DND-41 (cell line): ENCODE measurements around the gene TTLL5.

Experiments used
- ATAC-seq: fragments of 200-7000 bp; cut with Tn5 transposase; 3 replicates; pipeline ENCODE4 v1.9.1; 2021; ENCODE audit warnings: low read depth; ENCODE audit not compliant: insufficient read depth
- DNase-seq: peaks from one replicate; pipeline ENCODE4 v3.0.0-alpha.2; 2020
- H2AFZ ChIP-seq: 2 replicates; pipeline ENCODE4 v1.6.0; 2012; ENCODE audit warnings: low read depth, low read length
- H3K27ac ChIP-seq: 2 replicates; pipeline ENCODE4 v1.5.1; 2012; ENCODE audit warnings: low read length, inconsistent platforms
- H3K27me3 ChIP-seq: fragments of 200-600 bp; sonication (generic); 2 replicates; pipeline ENCODE4 v1.6.0; 2012; ENCODE audit warnings: low read length, mild to moderate bottlenecking, inconsistent platforms; ENCODE audit not compliant: insufficient read depth, poor library complexity
- H3K36me3 ChIP-seq: 2 replicates; pipeline ENCODE4 v1.5.1; 2012; ENCODE audit warnings: low read length, inconsistent platforms; ENCODE audit not compliant: insufficient read depth
- H3K4me1 ChIP-seq: 2 replicates; pipeline ENCODE4 v1.5.1; 2012; ENCODE audit warnings: mild to moderate bottlenecking, low read length; ENCODE audit not compliant: insufficient read depth
- H3K4me2 ChIP-seq: 2 replicates; pipeline ENCODE4 v1.6.0; 2012; ENCODE audit warnings: mild to moderate bottlenecking, moderate library complexity, low read length, inconsistent platforms; ENCODE audit not compliant: insufficient read depth
- H3K4me3 ChIP-seq, 2 experiments: fragments of 200-600 bp in 1 of 2; shearing (Covaris generic) in 1 of 2; 2 replicates each; pipeline ENCODE4 v1.5.1; 2012 to 2016; ENCODE audit warnings: inconsistent platforms in 2 of 2, low read length in 2 of 2, mild to moderate bottlenecking in 2 of 2, low read depth in 1 of 2, moderate library complexity in 1 of 2
- H3K79me2 ChIP-seq: 2 replicates; pipeline ENCODE4 v1.6.0; 2012; ENCODE audit warnings: low read length, inconsistent platforms; ENCODE audit not compliant: insufficient read depth
- H3K9ac ChIP-seq: 2 replicates; pipeline ENCODE4 v1.6.0; 2012; ENCODE audit warnings: low read depth, mild to moderate bottlenecking, inconsistent platforms, low read length, moderate library complexity
- H3K9me3 ChIP-seq: 2 replicates; pipeline ENCODE4 v1.5.1; 2012; ENCODE audit warnings: low read length, moderate library complexity, mild to moderate bottlenecking, inconsistent platforms; ENCODE audit not compliant: insufficient read depth, severe bottlenecking
- H4K20me1 ChIP-seq: 2 replicates; pipeline ENCODE4 v1.6.0; 2012; ENCODE audit warnings: low read length; ENCODE audit not compliant: insufficient read depth
- EZH2 ChIP-seq: IDR thresholded peaks from 3 replicates; pipeline ENCODE4 v1.6.1; 2012; ENCODE audit warnings: borderline replicate concordance, low read depth, mild to moderate bottlenecking, moderate library complexity, low read length, inconsistent platforms; ENCODE audit not compliant: severe bottlenecking
- TF ChIP-seq, protein P1 (sequence below): IDR thresholded peaks from 2 replicates; pipeline ENCODE4 v1.5.1; 2012; ENCODE audit warnings: borderline replicate concordance, low read length, moderate library complexity, mild to moderate bottlenecking; ENCODE audit not compliant: poor library complexity, severe bottlenecking; ENCODE audit errors: extremely low read depth

TTLL5 gene

GRCh38 chr14:75658957-75659356, 2.1 kb upstream of the TTLL5 start:
- TF ChIP-seq, protein P1, sequence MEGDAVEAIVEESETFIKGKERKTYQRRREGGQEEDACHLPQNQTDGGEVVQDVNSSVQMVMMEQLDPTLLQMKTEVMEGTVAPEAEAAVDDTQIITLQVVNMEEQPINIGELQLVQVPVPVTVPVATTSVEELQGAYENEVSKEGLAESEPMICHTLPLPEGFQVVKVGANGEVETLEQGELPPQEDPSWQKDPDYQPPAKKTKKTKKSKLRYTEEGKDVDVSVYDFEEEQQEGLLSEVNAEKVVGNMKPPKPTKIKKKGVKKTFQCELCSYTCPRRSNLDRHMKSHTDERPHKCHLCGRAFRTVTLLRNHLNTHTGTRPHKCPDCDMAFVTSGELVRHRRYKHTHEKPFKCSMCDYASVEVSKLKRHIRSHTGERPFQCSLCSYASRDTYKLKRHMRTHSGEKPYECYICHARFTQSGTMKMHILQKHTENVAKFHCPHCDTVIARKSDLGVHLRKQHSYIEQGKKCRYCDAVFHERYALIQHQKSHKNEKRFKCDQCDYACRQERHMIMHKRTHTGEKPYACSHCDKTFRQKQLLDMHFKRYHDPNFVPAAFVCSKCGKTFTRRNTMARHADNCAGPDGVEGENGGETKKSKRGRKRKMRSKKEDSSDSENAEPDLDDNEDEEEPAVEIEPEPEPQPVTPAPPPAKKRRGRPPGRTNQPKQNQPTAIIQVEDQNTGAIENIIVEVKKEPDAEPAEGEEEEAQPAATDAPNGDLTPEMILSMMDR = no peak
- TF ChIP-seq EZH2 = no peak
- no peak overlapping the region for H2AFZ ChIP-seq
- no peak overlapping the region for H3K27ac ChIP-seq
- no peaks in the 10 kb centered on the region for H3K9me3 ChIP-seq
- no peak overlapping the region for H3K4me3 ChIP-seq
- peaks cover 37% of the 10 kb centered on the region for H3K79me2 ChIP-seq
- H3K4me2 ChIP-seq = peak overlapping the region; percentile 69; the same call in 1 of the 2 replicates
- H3K9ac ChIP-seq = no peak overlapping the region
- H3K4me1 ChIP-seq = peaks cover 43% of the 10 kb centered on the region
- no peaks in the 10 kb centered on the region for H4K20me1 ChIP-seq
- DNase-seq (no peak), ATAC-seq (no peak)
- H3K36me3 ChIP-seq = peaks cover 42% of the 10 kb centered on the region
- H3K27me3 ChIP-seq = no peaks in the 10 kb centered on the region

- Histone ChIP-seq H3K4me2 (peak overlapping the region; percentile 69), H2AFZ (peak overlapping the region; percentile 86), H3K79me2 (peaks cover 44% of the 10 kb centered on the region), H3K4me1 (peaks cover 46% of the 10 kb centered on the region), H3K9me3 (no peaks in the 10 kb centered on the region), H3K9ac (peak overlapping the region; percentile 75), H3K36me3 (peaks cover 34% of the 10 kb centered on the region), H4K20me1 (no peaks in the 10 kb centered on the region), H3K4me3 (peak overlapping the region; percentile 85 to 98; a peak in 3 of 4 replicates), H3K27ac (peak overlapping the region; percentile 76), H3K27me3 (no peaks in the 10 kb centered on the region)
- no peak for TF ChIP-seq EZH2
- TF ChIP-seq, protein P1 = no peak
- ATAC-seq (no peak), DNase-seq (no peak)
Measured at GRCh38 chr14:75660238-75660629, 812 bp upstream of the TTLL5 start.

- Histone ChIP-seq H3K4me2 (peak overlapping the region; percentile 69), H3K27ac (peak overlapping the region; percentile 76), H3K27me3 (no peaks in the 10 kb centered on the region), H3K36me3 (peaks cover 31% of the 10 kb centered on the region), H3K9ac (peak overlapping the region; percentile 75), H4K20me1 (no peaks in the 10 kb centered on the region), H3K9me3 (no peaks in the 10 kb centered on the region), H3K4me3 (peak overlapping the region; percentile 85 to 98), H3K4me1 (peaks cover 46% of the 10 kb centered on the region), H3K79me2 (peaks cover 45% of the 10 kb centered on the region), H2AFZ (peak overlapping the region; percentile 86)
- TF ChIP-seq, protein P1 = no peak
- no peak for TF ChIP-seq EZH2
- ATAC-seq (no peak), DNase-seq (no peak)
Measured at GRCh38 chr14:75661499-75661814, 411 bp downstream of the TTLL5 start.

DNA sequence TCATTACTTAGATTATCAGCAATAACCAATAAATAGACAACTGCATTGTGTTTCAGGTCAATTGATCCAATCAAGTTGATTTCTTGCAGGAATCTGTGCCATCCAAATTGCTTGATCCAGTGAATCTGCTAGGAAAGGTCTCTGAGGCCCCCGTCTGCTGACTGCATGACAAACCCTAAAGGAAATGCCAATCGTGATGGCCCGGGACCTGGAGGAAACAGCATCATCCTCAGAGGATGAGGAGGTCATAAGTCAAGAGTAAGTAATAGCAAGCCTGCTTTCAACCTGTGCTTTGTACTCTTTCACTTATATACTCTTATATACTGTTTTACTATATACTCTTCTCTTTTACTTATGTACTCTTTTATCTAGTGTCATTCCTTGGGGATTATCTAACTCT, 1.9 kb downstream of the TTLL5 start:
- Histone ChIP-seq H3K9ac (no peak overlapping the region), H3K27me3 (no peaks in the 10 kb centered on the region), H3K9me3 (no peaks in the 10 kb centered on the region), H3K79me2 (peaks cover 45% of the 10 kb centered on the region), H2AFZ (no peak overlapping the region), H3K4me3 (peak overlapping the region in 1 of 2 experiments; percentile 32; a peak in 1 of 4 replicates), H3K36me3 (peaks cover 23% of the 10 kb centered on the region), H3K4me2 (peak overlapping the region; percentile 69; the same call in 1 of the 2 replicates), H3K4me1 (peaks cover 46% of the 10 kb centered on the region), H3K27ac (no peak overlapping the region), H4K20me1 (no peaks in the 10 kb centered on the region)
- ATAC-seq (no peak), DNase-seq (no peak)
- TF ChIP-seq EZH2 = no peak
- TF ChIP-seq, protein P1 = no peak
